GM19395 (cell line): ENCODE measurements around the gene MAGIX.

Source experiments
- ATAC-seq: cut with Tn5 transposase; IDR thresholded peaks from one replicate; pipeline ENCODE4 v1.9.1; 2021; ENCODE audit warnings: mild to moderate bottlenecking, moderate library complexity; ENCODE audit not compliant: unreplicated experiment

MAGIX gene

DNA sequence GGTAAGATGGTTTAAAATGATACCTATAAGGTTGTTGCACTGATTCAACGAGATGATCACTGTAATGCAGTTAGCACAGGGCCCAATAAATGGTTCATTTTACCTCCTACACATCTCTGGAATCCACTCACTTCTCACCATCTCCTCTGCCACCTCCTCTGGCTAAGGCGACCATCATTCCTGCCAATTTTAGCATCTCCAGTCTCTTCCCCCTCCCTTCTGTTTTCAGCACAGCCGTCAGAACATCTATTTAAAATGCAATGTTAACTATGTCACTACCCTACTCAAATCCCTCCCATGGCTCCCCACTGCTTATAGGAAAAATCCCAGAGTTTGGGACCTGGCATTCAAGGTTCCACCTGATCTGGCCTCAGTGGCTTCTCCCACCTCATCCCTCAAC, 41.0 kb downstream of the MAGIX start:
- ATAC-seq: no peak

DNA sequence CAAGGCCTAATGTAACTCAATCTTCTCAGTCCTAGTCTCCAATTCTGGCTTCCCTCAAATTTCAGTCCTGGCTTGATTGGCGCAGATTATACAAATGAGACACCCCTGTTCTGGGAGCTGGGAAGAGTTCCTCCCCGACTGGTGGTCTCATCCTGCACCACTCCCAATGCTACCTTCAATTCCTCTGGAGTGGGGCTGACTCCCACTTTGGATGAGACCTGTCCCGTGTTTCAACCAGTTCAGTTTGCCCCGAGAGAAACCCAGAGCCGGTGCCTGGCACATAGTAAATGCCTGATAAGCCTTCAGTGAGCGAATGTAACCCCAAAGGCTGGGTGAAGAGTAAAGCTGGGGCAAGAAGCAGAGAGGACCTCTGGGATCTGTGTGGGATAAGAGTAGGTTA, 41.5 kb downstream of the MAGIX start:
- ATAC-seq: no peak

DNA sequence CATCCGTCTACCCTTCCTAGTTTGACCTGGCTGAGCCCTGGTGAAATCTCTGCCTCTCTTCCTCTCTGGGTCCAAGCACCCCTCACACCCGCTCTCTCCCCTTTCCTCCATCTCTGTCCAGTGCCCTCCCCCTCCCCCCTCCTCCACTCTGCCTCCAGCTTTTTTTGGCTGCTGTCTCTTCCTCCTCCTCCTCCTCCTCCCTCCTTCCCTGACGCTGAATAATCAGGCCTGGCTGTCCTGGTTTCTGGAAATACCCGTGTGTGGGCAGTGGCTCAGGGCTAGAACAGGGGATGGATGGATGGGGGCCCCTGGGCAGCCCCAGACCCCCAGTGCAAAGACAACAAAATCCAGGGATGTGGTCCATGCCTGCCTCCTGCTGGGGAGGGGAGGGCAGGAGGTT, 42.2 kb downstream of the MAGIX start:
- no peak for ATAC-seq

GRCh38 chrX:49205443-49205842, 42.9 kb downstream of the MAGIX start:
- no peak for ATAC-seq

DNA sequence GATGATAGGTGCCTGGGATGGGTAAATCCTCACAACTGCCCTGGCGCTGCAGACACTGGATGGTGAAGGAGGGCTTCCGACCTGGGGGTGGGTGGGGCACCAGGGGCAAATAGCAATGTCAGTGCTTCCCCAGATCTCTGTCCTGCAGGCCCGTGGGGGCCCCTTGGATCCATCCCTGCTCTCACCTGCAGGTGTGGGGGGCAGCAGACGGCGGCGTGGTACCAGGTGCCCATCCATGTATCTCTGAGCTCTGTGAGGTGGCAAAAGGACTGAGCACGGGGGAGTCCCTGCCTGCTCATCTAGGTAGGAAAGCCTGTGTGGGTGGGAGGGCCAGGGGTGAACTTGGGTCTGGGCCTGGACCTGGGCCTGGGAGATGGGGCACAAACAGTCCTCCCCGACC, 44.0 kb downstream of the MAGIX start:
- ATAC-seq: no peak

GRCh38 chrX:49208399-49208798, 45.8 kb downstream of the MAGIX start:
- ATAC-seq: no peak

- ATAC-seq: no peak
Observed at GRCh38 chrX:49209434-49210251, 47.1 kb downstream of the MAGIX start.

DNA sequence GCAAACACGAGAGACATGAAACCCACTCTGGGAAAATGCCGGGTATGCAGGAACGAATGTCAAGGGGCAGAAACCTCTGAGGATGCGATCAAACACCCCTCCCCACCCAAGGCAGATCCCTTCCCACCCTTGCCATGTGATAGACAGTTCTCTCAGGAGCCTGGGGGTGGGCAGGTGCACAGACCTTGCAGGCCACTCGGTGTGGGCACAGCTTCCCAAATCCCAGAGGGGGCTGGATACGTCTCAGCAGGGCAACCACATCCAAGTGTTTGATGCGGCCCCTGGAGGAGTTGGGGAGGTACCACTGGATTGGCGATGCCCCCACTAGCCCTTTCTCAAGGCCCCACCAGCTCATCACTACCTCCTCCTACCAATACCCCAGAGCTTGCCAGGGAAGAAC, 47.8 kb downstream of the MAGIX start:
- no peak for ATAC-seq

DNA sequence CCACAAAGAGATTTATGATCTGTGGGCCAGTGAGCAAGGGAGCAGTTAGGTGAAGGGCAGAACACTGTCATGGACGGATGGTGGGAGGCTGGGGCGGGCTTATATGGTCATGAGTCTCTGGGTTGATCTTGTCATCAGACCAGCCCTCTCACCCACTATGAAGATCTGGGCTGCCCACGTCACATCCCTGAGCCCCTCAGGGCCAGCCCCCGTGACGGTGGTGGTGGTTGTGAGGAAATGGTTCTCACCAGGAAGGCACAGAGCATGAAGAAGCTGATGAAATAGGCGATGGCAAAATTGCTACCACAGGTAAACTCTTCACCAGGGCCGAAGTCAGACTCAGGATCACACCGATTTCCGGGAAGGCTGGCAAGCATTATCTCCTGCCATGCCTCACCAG, 48.5 kb downstream of the MAGIX start:
- no peak for ATAC-seq

DNA sequence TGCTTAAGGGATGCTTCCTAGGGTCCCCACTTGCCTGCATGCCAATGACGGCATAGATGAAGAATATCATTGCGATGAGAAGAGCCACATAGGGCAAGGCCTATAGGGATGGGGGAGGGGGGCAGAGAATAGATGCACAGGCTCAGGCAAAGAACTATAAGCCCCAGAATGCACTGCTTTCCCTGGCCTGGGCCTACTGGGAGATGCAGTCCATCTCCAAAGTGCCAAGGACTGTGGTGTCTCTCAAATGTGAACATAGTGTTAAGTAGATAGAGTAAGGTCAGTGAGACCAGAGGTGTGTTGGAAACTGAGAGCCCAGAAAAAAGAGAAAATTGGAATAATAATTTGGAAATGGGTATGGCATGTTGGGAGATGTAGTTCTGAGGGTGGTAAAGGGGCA, 49.7 kb downstream of the MAGIX start:
- no peak for ATAC-seq

DNA sequence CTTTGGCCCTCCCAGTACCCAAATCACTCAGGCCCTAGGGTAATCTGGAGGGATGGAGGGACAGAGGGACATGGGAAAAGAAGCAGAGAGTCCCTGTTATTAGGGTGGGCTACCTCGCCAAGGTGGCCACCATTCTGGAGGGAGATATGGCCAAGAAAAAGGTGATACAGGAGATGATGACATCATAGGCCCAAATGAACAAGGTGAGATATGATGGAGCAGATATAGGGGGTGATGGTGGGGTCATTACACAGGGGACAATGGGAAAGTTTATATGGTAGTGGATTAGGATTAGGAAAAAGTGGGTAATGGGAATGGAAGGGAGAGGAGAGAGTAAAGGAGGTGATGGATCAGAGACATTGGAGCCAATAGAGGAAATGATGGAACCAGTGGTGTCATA, 50.3 kb downstream of the MAGIX start:
- no peak for ATAC-seq

DNA sequence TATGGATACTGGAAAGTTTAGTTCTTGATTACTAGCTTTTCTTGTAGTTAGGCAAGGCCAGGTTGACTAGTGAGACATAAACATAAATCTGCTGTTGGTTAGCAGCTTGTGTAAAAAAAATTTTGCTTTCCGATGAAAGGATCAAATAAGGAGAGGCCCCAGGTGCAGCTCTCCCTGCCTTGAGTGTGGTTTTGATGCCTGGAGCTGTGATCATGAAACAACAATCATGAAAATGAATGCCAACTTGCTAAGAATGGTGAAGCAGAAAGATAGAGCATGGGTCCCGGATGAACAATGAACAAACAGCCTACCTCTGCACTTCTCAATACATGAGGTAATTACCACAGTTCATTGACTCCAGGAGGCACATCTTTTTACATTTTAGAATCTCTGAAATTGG, 51.9 kb downstream of the MAGIX start:
- no peak for ATAC-seq

DNA sequence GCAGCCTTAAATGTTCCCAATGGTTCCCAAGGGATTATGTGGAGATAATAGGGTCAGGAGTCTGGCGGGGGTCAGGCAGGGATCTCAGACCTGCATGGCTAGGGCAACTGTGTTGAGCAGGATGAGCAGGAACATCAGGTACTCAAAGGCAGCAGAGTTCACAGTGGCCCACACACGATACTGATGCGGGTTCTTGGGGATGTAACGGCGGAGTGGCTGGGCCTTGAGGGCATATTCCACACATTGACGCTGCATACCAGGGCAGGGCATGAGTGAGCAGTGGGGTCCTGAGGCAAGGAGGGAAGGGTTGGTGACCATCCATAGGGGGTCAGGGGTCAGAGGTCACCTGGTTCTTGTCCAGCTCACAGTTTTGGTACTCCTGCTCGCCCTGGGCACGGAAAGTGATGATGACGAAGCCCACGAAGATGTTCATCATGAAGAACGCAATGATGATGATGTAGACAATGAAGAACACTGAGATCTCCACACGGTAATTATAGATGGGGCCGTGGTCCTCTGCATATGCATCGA, 52.5 kb downstream of the MAGIX start:
- ATAC-seq: no peak
